Gastrocnemius medialis (tissue), 4 donors: ENCODE data around the gene CREB1. TPM values are rescaled to one million over a fixed set of nuclear protein-coding genes. Genes with fewer than 3 reads are reported as not detected.

Source experiments
- ATAC-seq, 2 donors: fragments of 150-250 bp; one replicate each; pipeline ENCODE4 v1.9.1; 2016
- DNase-seq, 2 donors: peaks; one replicate each; pipeline ENCODE4 v3.0.0-alpha.2; 2019
- H3K27ac ChIP-seq, 4 donors: fragments of 200-600 bp; sonication (generic); 1 replicate in 1 of 4; 2 replicates in 3 of 4; pipeline ENCODE4 v1.5.1; 2016 to 2018; ENCODE audit warnings: mild to moderate bottlenecking in 2 of 4, moderate library complexity in 1 of 4
- H3K27me3 ChIP-seq, 3 donors: fragments of 200-600 bp; sonication (generic) in 2 of 3; 1 replicate in 1 of 3; 2 replicates in 2 of 3; pipeline versions ENCODE4 v1.5.1 to v1.6.0; 2016 to 2019; ENCODE audit warnings: mild to moderate bottlenecking in 1 of 3, moderate library complexity in 1 of 3
- H3K36me3 ChIP-seq, 2 donors: fragments of 200-600 bp; sonication (generic) in 1 of 2; one replicate each; pipeline ENCODE4 v1.5.1; 2017 to 2018
- H3K4me1 ChIP-seq, 2 donors: fragments of 200-600 bp; sonication (generic) in 1 of 2; one replicate each; pipeline ENCODE4 v1.5.1; 2016 to 2017; ENCODE audit warnings: mild to moderate bottlenecking in 2 of 2
- H3K4me3 ChIP-seq, 4 donors: fragments of 200-600 bp; sonication (generic) in 3 of 4; 1 replicate in 1 of 4; 2 replicates in 3 of 4; pipeline ENCODE4 v1.5.1; 2016 to 2019; ENCODE audit warnings: mild to moderate bottlenecking in 2 of 4
- H3K9me3 ChIP-seq, 3 donors: fragments of 200-600 bp; sonication (generic) in 2 of 3; 1 replicate in 1 of 3; 2 replicates in 2 of 3; pipeline ENCODE4 v1.5.1; 2016 to 2019
- POLR2A ChIP-seq, 2 donors: fragments of 450-650 bp; IDR thresholded peaks; one replicate each; pipeline ENCODE4 v1.6.1; 2017; ENCODE audit warnings: antibody characterized with exemption in 2 of 2, mild to moderate bottlenecking in 2 of 2, moderate library complexity in 2 of 2
- in situ Hi-C, 4 donors: fragments of 200-750 bp; cut with MboI; loops; one replicate each; pipeline versions ENCODE4 v1.15.0 to v1.8.0; 2017; ENCODE audit warnings: low sequenced_read_pairs in 4 of 4
- intact Hi-C: fragments of 100-400 bp; cut with DNase I; formaldehyde crosslinking; loops from one replicate; pipeline ENCODE4 v1.15.1; 2023; ENCODE audit warnings: low total_unique reads
- total RNA-seq, 4 donors: library from RNA; depleted of rRNA; stranded (reverse); fragments of >200 nt; gene quantifications; one replicate each; pipeline versions ENCODE4 v1.1.0 to v1.2.3, GENCODE V29; 2016
- TF ChIP-seq, protein P1 (sequence below), 5 experiments: fragments of 450-650 bp in 3 of 5; fragments of 200-600 bp in 2 of 5; sonication (generic) in 2 of 5; IDR thresholded peaks in 4 of 5; conservative IDR thresholded peaks in 1 of 5; 1 replicate in 4 of 5; 2 replicates in 1 of 5; pipeline ENCODE4 v1.5.1; 2016 to 2019; ENCODE audit warnings: antibody characterized with exemption in 5 of 5, mild to moderate bottlenecking in 3 of 5, moderate library complexity in 3 of 5

The CREB1 gene
- total RNA-seq, 4 donors from 2014 or later: 11.5 to 19.9 (median 19.8) TPM

DNA sequence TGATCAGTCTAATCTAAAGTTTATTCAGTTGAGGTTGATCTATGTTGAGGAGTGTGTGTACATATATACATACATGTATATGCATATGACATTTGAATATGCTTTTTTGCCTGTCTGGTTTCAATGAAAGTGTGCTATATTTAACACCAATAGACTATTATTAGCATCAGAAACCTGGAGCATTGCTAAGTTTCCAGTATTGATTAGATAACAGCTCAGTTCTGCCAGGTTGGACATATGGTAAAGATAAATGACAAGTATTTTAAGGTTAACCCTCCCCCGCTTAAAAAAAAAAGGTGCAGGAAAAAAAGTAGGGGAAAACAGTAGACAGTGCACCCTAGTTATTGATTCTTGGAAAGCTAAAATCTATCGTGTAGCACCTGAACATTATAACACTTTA, 19.4 kb downstream of the CREB1 start:
- Histone ChIP-seq H3K4me3 (no peak overlapping the region), H3K4me1 (peaks cover 28 to 30% of the 10 kb centered on the region in 2 donors), H3K27me3 (no peaks in the 10 kb centered on the region), H3K36me3 (no peaks in the 10 kb centered on the region), H3K27ac (no peak overlapping the region), H3K9me3 (no peaks in the 10 kb centered on the region)
- in situ Hi-C loops (loop anchor here in 2 of 4 donors (25.0 kb wide), 2 partner anchors 163 to 713 kb away; partner anchors contain the start of genes CCNYL1 (in 2 of the 2), IDH1 (in 1 of the 2) and PIKFYVE (in 1 of the 2)), intact Hi-C loops (no loop called here)
- DNase-seq (no peak), ATAC-seq (no peak)
- TF ChIP-seq, protein P1, sequence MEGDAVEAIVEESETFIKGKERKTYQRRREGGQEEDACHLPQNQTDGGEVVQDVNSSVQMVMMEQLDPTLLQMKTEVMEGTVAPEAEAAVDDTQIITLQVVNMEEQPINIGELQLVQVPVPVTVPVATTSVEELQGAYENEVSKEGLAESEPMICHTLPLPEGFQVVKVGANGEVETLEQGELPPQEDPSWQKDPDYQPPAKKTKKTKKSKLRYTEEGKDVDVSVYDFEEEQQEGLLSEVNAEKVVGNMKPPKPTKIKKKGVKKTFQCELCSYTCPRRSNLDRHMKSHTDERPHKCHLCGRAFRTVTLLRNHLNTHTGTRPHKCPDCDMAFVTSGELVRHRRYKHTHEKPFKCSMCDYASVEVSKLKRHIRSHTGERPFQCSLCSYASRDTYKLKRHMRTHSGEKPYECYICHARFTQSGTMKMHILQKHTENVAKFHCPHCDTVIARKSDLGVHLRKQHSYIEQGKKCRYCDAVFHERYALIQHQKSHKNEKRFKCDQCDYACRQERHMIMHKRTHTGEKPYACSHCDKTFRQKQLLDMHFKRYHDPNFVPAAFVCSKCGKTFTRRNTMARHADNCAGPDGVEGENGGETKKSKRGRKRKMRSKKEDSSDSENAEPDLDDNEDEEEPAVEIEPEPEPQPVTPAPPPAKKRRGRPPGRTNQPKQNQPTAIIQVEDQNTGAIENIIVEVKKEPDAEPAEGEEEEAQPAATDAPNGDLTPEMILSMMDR (IDR thresholded peaks at IDR 0.05 in 4 of 5, conservative IDR thresholded peaks at IDR 0.05 in 1 of 5): no peak
- no peak for TF ChIP-seq POLR2A (IDR thresholded peaks at IDR 0.05)

DNA sequence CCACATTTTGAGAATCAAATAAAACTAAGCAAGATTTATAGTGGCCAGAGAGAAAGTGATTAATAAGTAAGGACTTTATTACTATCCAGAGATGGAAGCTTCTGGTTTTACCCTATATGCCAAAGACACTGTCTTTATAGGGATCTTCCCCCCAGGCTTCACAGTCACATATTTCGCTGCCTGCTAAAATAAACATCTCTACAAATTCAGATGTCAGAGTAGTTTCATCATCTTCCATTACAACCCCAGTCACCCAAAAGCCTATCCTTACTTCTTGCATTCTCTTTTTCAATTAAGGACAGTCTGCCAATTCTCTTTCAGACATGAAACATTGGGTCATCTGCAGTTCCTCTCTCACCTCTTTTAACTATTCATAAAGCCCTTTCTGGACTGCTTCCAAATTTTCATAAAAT, 28.3 kb downstream of the CREB1 start:
- no peak for DNase-seq
- TF ChIP-seq, protein P1 (IDR thresholded peaks at IDR 0.05 in 4 of 5, conservative IDR thresholded peaks at IDR 0.05 in 1 of 5): no peak
- no peak for TF ChIP-seq POLR2A (IDR thresholded peaks at IDR 0.05)
- intact Hi-C loops (no loop called here), in situ Hi-C loops (no loop called here)
- Histone ChIP-seq H3K27ac (no peak overlapping the region), H3K36me3 (peaks cover 0 to 5% of the 10 kb centered on the region in 2 donors), H3K4me3 (no peak overlapping the region), H3K9me3 (no peaks in the 10 kb centered on the region), H3K27me3 (no peaks in the 10 kb centered on the region), H3K4me1 (peaks cover 30 to 50% of the 10 kb centered on the region in 2 donors)
- no peak for ATAC-seq

DNA sequence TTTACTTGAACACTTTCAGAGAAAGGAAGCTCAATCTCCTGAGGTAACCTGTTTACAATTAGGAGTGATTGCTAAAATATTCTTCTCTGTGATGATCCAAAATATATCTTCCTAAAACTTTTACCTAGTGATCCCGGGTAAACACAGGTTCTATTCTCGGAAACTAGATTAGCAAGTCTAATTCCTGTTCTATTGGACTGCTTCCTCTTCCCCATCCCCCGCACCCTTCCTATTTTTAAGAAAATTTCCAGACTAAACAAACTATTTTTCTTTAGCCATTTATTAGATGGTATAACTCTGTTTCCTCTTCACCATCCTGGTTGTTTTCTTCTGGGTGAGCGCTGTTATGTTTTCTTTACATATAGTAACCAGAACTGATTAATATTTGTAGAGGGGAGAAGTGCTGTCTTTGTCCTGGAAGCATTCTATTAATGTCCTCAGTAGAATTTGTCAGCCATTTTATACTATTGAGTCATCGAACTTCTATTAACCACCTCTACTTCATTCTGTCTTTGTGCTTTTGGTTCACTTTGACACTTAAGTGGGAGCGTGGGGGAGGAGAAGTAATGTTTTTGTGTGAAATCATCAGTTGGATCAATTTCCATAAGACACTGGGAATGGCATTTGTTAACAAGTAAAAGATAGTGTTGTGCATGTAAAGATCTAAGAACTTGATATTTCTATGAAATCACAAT, 31.8 kb downstream of the CREB1 start:
- Histone ChIP-seq H3K27ac (peak overlapping the region; percentile 16 to 42 (median 30)), H3K9me3 (no peaks in the 10 kb centered on the region), H3K36me3 (peaks cover 0 to 5% of the 10 kb centered on the region in 2 donors), H3K4me1 (peaks cover 22 to 25% of the 10 kb centered on the region in 2 donors), H3K27me3 (no peaks in the 10 kb centered on the region), H3K4me3 (no peak overlapping the region)
- peak in 1 of 2 donors; percentile 36 for ATAC-seq
- intact Hi-C loops: no loop called here
- in situ Hi-C loops: no loop called here
- DNase-seq: no peak
- TF ChIP-seq, protein P1 (IDR thresholded peaks at IDR 0.05 in 4 of 5, conservative IDR thresholded peaks at IDR 0.05 in 1 of 5): no peak
- no peak for TF ChIP-seq POLR2A (IDR thresholded peaks at IDR 0.05)

DNA sequence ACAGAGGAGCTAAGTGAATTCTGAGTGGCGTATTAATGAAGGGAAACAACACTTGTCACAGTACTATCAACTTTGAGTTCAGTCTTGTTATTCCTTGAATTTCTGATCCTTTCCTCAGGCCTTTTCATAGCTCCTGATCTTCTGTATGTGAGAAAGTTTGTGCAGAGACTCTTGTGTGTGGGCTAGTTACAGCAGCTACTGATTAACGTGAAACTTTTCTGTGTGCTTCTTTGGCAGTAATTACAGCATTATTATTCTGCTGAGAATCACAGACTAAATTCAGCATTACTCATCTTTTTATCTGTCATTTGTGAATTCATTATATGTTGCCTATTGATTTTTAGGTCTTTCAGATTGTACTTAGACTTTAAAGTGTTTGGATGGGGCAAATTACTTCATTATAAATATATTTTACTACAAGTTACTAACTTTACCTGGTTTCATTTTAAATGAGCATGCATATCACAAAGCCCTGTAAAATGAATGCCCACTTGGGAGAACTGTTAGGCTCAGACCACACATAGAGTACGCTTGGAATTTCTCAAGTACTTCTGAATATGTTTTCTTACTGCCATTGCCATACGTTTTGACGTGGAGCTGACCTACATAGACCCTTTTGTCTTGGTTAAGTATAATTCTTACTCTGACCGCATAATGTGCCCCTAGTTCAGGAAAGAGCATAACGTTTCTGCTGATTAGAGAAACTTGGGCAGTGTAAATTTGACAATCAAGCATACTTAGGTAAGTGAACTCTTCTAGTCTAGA, 36.2 kb downstream of the CREB1 start:
- no peak for DNase-seq
- no peaks in the 10 kb centered on the region for H3K27me3 ChIP-seq
- H3K4me1 ChIP-seq: peaks cover 14 to 15% of the 10 kb centered on the region in 2 donors
- no peak for ATAC-seq
- TF ChIP-seq POLR2A (IDR thresholded peaks at IDR 0.05): no peak
- TF ChIP-seq, protein P1 (IDR thresholded peaks at IDR 0.05 in 4 of 5, conservative IDR thresholded peaks at IDR 0.05 in 1 of 5): no peak
- no peak overlapping the region for H3K4me3 ChIP-seq
- intact Hi-C loops: no loop called here
- no peaks in the 10 kb centered on the region for H3K9me3 ChIP-seq
- no peak overlapping the region for H3K27ac ChIP-seq
- H3K36me3 ChIP-seq: peaks cover 0 to 18% of the 10 kb centered on the region in 2 donors
- in situ Hi-C loops: no loop called here
